Peyer's patch (tissue), 4 donors: ENCODE results near the gene GGCX. TPM values are rescaled to one million over a fixed set of nuclear protein-coding genes. Genes with fewer than 3 reads are reported as not detected.
A peak's percentile ranks its signal among the peaks of the same experiment; 100 is the strongest.
"Not testable (repeated sequence)": the region's sequence is repeated elsewhere in the genome, so short reads cannot be mapped to it uniquely, and the experiment has no call there.

ENCODE experiments used
- DNase-seq, 3 donors: peaks; one replicate each; pipeline ENCODE4 v3.0.0-alpha.2; 2017 to 2019
- H3K27ac ChIP-seq, 4 donors: fragments of 200-600 bp; sonication (generic); one replicate each; pipeline ENCODE4 v1.5.1; 2016 to 2019
- H3K27me3 ChIP-seq, 2 donors: fragments of 200-600 bp; sonication (generic); one replicate each; pipeline ENCODE4 v1.5.1; 2019
- H3K36me3 ChIP-seq, 3 donors: fragments of 200-600 bp; sonication (generic); one replicate each; pipeline ENCODE4 v1.5.1; 2016 to 2019
- H3K4me1 ChIP-seq, 4 donors: fragments of 200-600 bp; sonication (generic); one replicate each; pipeline ENCODE4 v1.5.1; 2016 to 2019
- H3K4me3 ChIP-seq, 4 donors: fragments of 200-600 bp; sonication (generic); 1 replicate in 3 of 4; 2 replicates in 1 of 4; pipeline ENCODE4 v1.5.1; 2016 to 2019; ENCODE audit warnings: mild to moderate bottlenecking in 1 of 4
- H3K9me3 ChIP-seq, 4 donors: fragments of 200-600 bp; sonication (generic); one replicate each; pipeline ENCODE4 v1.5.1; 2016 to 2019; ENCODE audit warnings: mild to moderate bottlenecking in 1 of 4
- CTCF ChIP-seq, 6 experiments: fragments of 450-650 bp in 4 of 6; fragments of 200-600 bp in 2 of 6; sonication (generic) in 1 of 6; IDR thresholded peaks; one replicate each; pipeline ENCODE4 v1.5.1; 2017 to 2019; ENCODE audit warnings: antibody characterized with exemption in 6 of 6, mild to moderate bottlenecking in 3 of 6, moderate library complexity in 1 of 6
- POLR2A ChIP-seq, 2 donors: fragments of 450-650 bp; IDR thresholded peaks; one replicate each; pipeline ENCODE4 v1.5.1; 2017; ENCODE audit warnings: antibody characterized with exemption in 2 of 2, mild to moderate bottlenecking in 2 of 2, moderate library complexity in 2 of 2
- total RNA-seq, 4 donors: library from RNA; depleted of rRNA; stranded (reverse); fragments of >200 nt; gene quantifications; one replicate each; pipeline ENCODE4 v1.1.0, GENCODE V29; 2016

Gene GGCX
- total RNA-seq, 4 donors from 2014 or later = 21.3 to 38.0 (median 31.1) TPM

- no peak for TF ChIP-seq POLR2A (IDR thresholded peaks at IDR 0.05)
- TF ChIP-seq CTCF (IDR thresholded peaks at IDR 0.05) = no peak
- H3K36me3 ChIP-seq = peaks cover 0 to 79% (median 0%) of the 10 kb centered on the region in 3 donors
- no peaks in the 10 kb centered on the region for H3K9me3 ChIP-seq
- no peaks in the 10 kb centered on the region for H3K27me3 ChIP-seq
- H3K4me1 ChIP-seq = peaks cover 0 to 14% (median 0%) of the 10 kb centered on the region in 4 donors
- no peak overlapping the region for H3K4me3 ChIP-seq
- peak overlapping the region in 1 of 4 donors; percentile 18 for H3K27ac ChIP-seq
- no peak for DNase-seq
Observed at GRCh38 chr2:85549095-85549494, 12.2 kb downstream of the GGCX start.

GRCh38 chr2:85548608-85548900, 12.7 kb downstream of the GGCX start:
- Histone ChIP-seq H3K27ac (no peak overlapping the region), H3K9me3 (no peaks in the 10 kb centered on the region), H3K27me3 (no peaks in the 10 kb centered on the region), H3K4me3 (no peak overlapping the region), H3K36me3 (peaks cover 0 to 79% (median 0%) of the 10 kb centered on the region in 3 donors), H3K4me1 (peaks cover 0 to 16% (median 0%) of the 10 kb centered on the region in 4 donors)
- no peak for DNase-seq
- TF ChIP-seq CTCF (IDR thresholded peaks at IDR 0.05) = no peak
- TF ChIP-seq POLR2A (IDR thresholded peaks at IDR 0.05) = no peak

- TF ChIP-seq CTCF (IDR thresholded peaks at IDR 0.05) = no peak
- TF ChIP-seq POLR2A (IDR thresholded peaks at IDR 0.05) = no peak
- Histone ChIP-seq H3K27me3 (no peaks in the 10 kb centered on the region), H3K4me1 (peaks cover 0 to 18% (median 0%) of the 10 kb centered on the region in 4 donors), H3K9me3 (no peaks in the 10 kb centered on the region), H3K27ac (no peak overlapping the region), H3K4me3 (no peak overlapping the region), H3K36me3 (peaks cover 0 to 79% (median 0%) of the 10 kb centered on the region in 3 donors)
- no peak for DNase-seq
Observed at GRCh38 chr2:85547859-85548607, 13.3 kb downstream of the GGCX start.

GRCh38 chr2:85547089-85547858, 14.0 kb downstream of the GGCX start:
- Histone ChIP-seq H3K4me3 (no peak overlapping the region), H3K4me1 (peaks cover 0 to 24% (median 0%) of the 10 kb centered on the region in 4 donors), H3K27me3 (no peaks in the 10 kb centered on the region), H3K36me3 (peaks cover 0 to 79% (median 2%) of the 10 kb centered on the region in 3 donors), H3K9me3 (no peaks in the 10 kb centered on the region), H3K27ac (no peak overlapping the region)
- no peak for DNase-seq
- TF ChIP-seq CTCF (IDR thresholded peaks at IDR 0.05) (no peak), POLR2A (IDR thresholded peaks at IDR 0.05) (no peak)

GRCh38 chr2:85545780-85546240, 15.5 kb downstream of the GGCX start:
- Histone ChIP-seq H3K9me3 (no peaks in the 10 kb centered on the region), H3K36me3 (peaks cover 0 to 77% (median 2%) of the 10 kb centered on the region in 3 donors), H3K27me3 (no peaks in the 10 kb centered on the region), H3K4me1 (peaks cover 0 to 32% (median 1%) of the 10 kb centered on the region in 4 donors), H3K27ac (no peak overlapping the region), H3K4me3 (no peak overlapping the region)
- DNase-seq = no peak
- no peak for TF ChIP-seq CTCF (IDR thresholded peaks at IDR 0.05)
- TF ChIP-seq POLR2A (IDR thresholded peaks at IDR 0.05) = no peak

- Histone ChIP-seq H3K4me1 (peaks cover 0 to 36% (median 4%) of the 10 kb centered on the region in 4 donors), H3K36me3 (peaks cover 0 to 70% (median 2%) of the 10 kb centered on the region in 3 donors), H3K27ac (peak overlapping the region in 2 of 4 donors; percentile 6 to 44)
- H3K4me3 ChIP-seq, H3K27me3 ChIP-seq, H3K9me3 ChIP-seq, DNase-seq: not testable (repeated sequence)
Observed at GRCh38 chr2:85544915-85545779, 16.1 kb downstream of the GGCX start.

GRCh38 chr2:85544254-85544691, 17.0 kb downstream of the GGCX start:
- DNase-seq = not testable (repeated sequence)
- H3K27ac ChIP-seq = peak overlapping the region in 1 of 4 donors; percentile 44

More at GRCh38 chr2:85544254-85544691, 17.0 kb downstream of the GGCX start:
- H3K4me3 ChIP-seq, H3K9me3 ChIP-seq, H3K27me3 ChIP-seq: not testable (repeated sequence)
- Histone ChIP-seq H3K36me3 (peaks cover 0 to 64% (median 2%) of the 10 kb centered on the region in 3 donors), H3K4me1 (peaks cover 0 to 36% (median 4%) of the 10 kb centered on the region in 4 donors)
